GM12801 (cell line): ENCODE data around the gene C19orf53.

ENCODE experiments used
- TF ChIP-seq, protein P1 (sequence below): IDR thresholded peaks from one replicate; pipeline ENCODE4 v1.5.1; 2011; ENCODE audit warnings: control low read depth; ENCODE audit not compliant: insufficient read length; ENCODE audit errors: extremely low read depth

Gene C19orf53

GRCh38 chr19:13774217-13775191 is at the start of gene C19orf53:
TSS of gene C19orf53 (plus strand) at chr19:13774456. CDS start at chr19:13774478, 22 bp downstream.
- TF ChIP-seq, protein P1, sequence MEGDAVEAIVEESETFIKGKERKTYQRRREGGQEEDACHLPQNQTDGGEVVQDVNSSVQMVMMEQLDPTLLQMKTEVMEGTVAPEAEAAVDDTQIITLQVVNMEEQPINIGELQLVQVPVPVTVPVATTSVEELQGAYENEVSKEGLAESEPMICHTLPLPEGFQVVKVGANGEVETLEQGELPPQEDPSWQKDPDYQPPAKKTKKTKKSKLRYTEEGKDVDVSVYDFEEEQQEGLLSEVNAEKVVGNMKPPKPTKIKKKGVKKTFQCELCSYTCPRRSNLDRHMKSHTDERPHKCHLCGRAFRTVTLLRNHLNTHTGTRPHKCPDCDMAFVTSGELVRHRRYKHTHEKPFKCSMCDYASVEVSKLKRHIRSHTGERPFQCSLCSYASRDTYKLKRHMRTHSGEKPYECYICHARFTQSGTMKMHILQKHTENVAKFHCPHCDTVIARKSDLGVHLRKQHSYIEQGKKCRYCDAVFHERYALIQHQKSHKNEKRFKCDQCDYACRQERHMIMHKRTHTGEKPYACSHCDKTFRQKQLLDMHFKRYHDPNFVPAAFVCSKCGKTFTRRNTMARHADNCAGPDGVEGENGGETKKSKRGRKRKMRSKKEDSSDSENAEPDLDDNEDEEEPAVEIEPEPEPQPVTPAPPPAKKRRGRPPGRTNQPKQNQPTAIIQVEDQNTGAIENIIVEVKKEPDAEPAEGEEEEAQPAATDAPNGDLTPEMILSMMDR: no peak

DNA sequence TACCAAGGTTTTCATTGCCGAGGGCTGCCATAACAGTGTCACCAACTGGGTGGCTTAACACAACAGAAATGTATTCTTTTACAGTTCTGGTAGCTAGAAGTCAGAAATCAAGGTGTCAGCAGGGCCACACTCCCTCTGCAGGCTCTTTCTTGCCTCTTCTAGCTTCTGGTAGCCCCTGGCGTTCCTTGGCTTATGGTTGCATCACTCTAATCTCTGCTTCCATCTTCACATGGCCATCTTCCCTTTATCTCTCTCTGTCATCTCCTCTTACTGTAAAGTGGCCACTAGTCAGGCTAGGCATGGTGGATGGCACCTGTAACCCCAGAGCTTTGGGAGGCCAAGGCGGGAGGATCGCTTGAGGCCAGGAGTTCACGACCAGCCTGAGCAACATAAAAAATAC is 47.9 kb upstream of the C19orf53 start:
- TF ChIP-seq, protein P1: no peak

GRCh38 chr19:13727798-13728197 is 46.5 kb upstream of the C19orf53 start:
- TF ChIP-seq, protein P1: no peak

DNA sequence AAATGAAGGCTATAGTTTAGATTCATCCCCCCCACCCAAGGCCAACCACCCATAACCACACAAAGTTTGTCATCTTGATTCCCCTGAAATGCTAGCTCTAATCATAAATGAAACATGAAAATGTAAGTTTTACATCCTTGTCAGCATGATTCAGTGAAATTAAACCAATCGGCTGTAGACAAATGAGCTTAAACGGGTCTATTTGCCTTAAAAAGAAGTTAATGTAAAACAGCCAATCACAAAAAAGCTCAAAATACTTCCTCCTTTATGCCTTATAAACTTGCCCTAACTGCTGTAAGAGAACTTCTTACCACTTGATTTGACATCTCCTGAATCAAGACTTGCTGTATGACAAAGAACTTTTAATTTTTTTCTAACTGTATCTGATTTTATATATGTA is 44.4 kb upstream of the C19orf53 start:
- TF ChIP-seq, protein P1: no peak

DNA sequence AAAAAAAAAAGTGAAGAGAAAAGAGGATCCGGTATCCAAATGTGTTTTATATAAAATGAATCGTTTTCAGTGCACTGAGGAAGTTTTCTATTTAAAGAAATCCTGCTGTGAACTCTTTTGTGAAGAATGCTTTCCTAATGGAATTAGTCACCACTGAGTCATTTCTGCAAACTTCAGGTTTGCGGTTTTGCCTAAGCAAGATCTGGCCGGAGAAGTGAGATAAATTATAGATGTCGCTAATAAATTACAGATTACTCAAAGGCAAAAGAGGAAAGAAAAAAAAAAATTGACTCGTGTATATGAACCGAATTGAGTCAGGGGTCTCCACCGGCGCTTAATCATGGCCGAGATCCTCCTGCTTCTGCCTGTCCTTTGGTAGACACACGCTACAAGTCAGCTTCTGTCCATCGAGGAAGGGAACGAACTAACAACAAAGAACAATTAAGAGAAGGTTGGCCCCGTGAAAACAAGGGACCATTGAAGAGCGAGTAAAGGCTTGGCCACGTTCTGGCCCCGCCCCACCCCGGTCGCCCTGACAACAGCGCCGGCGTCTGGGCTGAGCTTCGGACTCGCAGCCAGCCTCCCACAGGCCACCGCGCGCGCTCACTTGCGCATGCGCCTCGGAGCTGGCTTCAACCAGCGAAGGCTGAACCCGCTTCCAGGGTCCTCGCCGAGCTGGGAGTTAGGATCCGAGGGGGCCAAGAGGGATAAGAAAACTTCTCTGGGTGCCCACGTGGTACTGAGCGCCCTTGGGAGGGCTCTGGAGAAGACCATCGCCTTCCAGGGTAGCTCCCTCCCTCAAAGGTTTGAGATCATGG is 42.9 kb upstream of the C19orf53 start:
- TF ChIP-seq, protein P1: no peak

DNA sequence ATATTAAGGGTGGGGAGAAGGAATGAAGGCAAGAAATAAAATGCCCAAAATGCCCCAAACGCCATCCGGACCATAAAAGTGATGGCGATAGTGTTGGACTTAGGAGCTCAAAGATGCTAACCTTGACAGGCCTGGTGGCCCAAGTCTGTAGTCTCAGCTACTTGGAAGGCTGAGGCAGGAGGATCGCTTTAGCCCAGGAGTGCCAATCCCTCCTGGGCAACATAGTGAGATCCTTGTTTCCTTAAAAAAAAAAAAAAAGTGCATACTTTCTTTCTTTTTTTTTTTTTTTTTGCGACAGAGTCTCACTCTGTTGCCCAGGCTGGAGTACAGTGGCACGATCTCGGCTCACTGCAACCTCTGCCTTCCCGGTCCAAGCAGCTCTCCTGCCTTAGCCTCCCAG is 41.9 kb upstream of the C19orf53 start:
- TF ChIP-seq, protein P1: no peak

GRCh38 chr19:13734751-13735150 is 39.5 kb upstream of the C19orf53 start:
- TF ChIP-seq, protein P1: no peak
